Spinal cord (tissue), 10 donors: ENCODE results near the gene ORM1. TPM values are rescaled to one million over a fixed set of nuclear protein-coding genes. Genes with fewer than 3 reads are reported as not detected.
"Not testable (repeated sequence)": the region's sequence is repeated elsewhere in the genome, so short reads cannot be mapped to it uniquely, and the experiment has no call there.

ENCODE experiments used
- DNase-seq, 6 donors: peaks; one replicate each; pipeline versions ENCODE4 v3.0.0 to v3.0.0-alpha.2; 2013 to 2015; ENCODE audit warnings: low spot score in 6 of 6, low read depth in 4 of 6
- H3K27ac ChIP-seq: one replicate; pipeline ENCODE4 v1.5.1; 2013; ENCODE audit warnings: low read depth, low read length, control low read depth
- H3K27me3 ChIP-seq: one replicate; pipeline ENCODE4 v1.6.1; 2013; ENCODE audit warnings: low read length; ENCODE audit not compliant: control insufficient read depth, insufficient read depth
- H3K36me3 ChIP-seq: one replicate; pipeline ENCODE4 v1.6.1; 2013; ENCODE audit warnings: low read length; ENCODE audit not compliant: control insufficient read depth, insufficient read depth
- H3K4me1 ChIP-seq: one replicate; pipeline ENCODE4 v1.6.1; 2013; ENCODE audit warnings: low read length; ENCODE audit not compliant: control insufficient read depth, insufficient read depth
- H3K4me3 ChIP-seq: one replicate; pipeline ENCODE4 v1.5.1; 2013; ENCODE audit warnings: low read depth, low read length, control low read depth
- H3K9me3 ChIP-seq: one replicate; pipeline ENCODE4 v1.6.1; 2013; ENCODE audit warnings: low read length; ENCODE audit not compliant: control insufficient read depth, insufficient read depth
- WGBS: methylation state at CpG from one replicate; pipeline ENCODE4 v1.1.5; 2013; ENCODE audit warnings: missing lambda C conversion rate; ENCODE audit not compliant: insufficient coverage; 5-methylcytosine and 5-hydroxymethylcytosine counted together
- polyA plus RNA-seq, 2 donors: library from polyadenylated mRNA; unstranded; fragments of 120-200 nt; gene quantifications; one replicate each; pipeline ENCODE4 v1.2.1, GENCODE V29; 2013; ENCODE audit not compliant: insufficient read length in 2 of 2
- total RNA-seq, 2 donors: library from RNA; depleted of rRNA in 1 of 2; stranded (reverse); fragments of 120-200 nt in 1 of 2; fragments of >200 nt in 1 of 2; gene quantifications; one replicate each; pipeline versions ENCODE4 v1.2.3 to v1.2.4, GENCODE V29; 2013 to 2014
- donor health status: healthy.

The ORM1 gene
- total and polyA plus RNA-seq, 4 donors = 0.72 to 5.2 TPM; not detected in 2

GRCh38 chr9:114330636-114331035 lies 7.7 kb downstream of the ORM1 start:
- DNase-seq = no peak
- Histone ChIP-seq H3K27me3 (no peaks in the 10 kb centered on the region), H3K9me3 (no peaks in the 10 kb centered on the region), H3K36me3 (peaks cover 4% of the 10 kb centered on the region), H3K4me3 (no peak overlapping the region), H3K27ac (no peak overlapping the region), H3K4me1 (no peaks in the 10 kb centered on the region)
- 91% methylated on average over 5 of the region's 10 CpGs for WGBS

GRCh38 chr9:114331229-114332195 lies 8.6 kb downstream of the ORM1 start:
- H3K27ac ChIP-seq, H3K9me3 ChIP-seq, H3K4me3 ChIP-seq, H3K4me1 ChIP-seq, DNase-seq, H3K27me3 ChIP-seq: not testable (repeated sequence)
- H3K36me3 ChIP-seq = peaks cover 13% of the 10 kb centered on the region
- WGBS = 78% methylated on average over 13 of the region's 19 CpGs

- DNase-seq, H3K4me1 ChIP-seq, H3K27me3 ChIP-seq, H3K4me3 ChIP-seq, H3K27ac ChIP-seq, H3K9me3 ChIP-seq: not testable (repeated sequence)
- H3K36me3 ChIP-seq = peaks cover 23% of the 10 kb centered on the region
- WGBS = 91% methylated on average over 2 of the region's 4 CpGs
Measured at GRCh38 chr9:114332474-114333040, 9.7 kb downstream of the ORM1 start.

GRCh38 chr9:114333718-114334117 lies 10.8 kb downstream of the ORM1 start:
- no CpG with 5 or more reads among the region's 4 CpGs for WGBS
- peaks cover 33% of the 10 kb centered on the region for H3K36me3 ChIP-seq
- H3K9me3 ChIP-seq = not testable (repeated sequence)

GRCh38 chr9:114334490-114334889 lies 11.6 kb downstream of the ORM1 start:
- DNase-seq = no peak
- no peak overlapping the region for H3K27ac ChIP-seq
- no peaks in the 10 kb centered on the region for H3K4me1 ChIP-seq
- no peaks in the 10 kb centered on the region for H3K9me3 ChIP-seq
- no peaks in the 10 kb centered on the region for H3K27me3 ChIP-seq
- no peak overlapping the region for H3K4me3 ChIP-seq
- 96% methylated on average over 8 of the region's 9 CpGs for WGBS
- H3K36me3 ChIP-seq = peaks cover 39% of the 10 kb centered on the region

More at GRCh38 chr9:114333718-114334117, 10.8 kb downstream of the ORM1 start:
- H3K27ac ChIP-seq, H3K4me3 ChIP-seq, H3K4me1 ChIP-seq, DNase-seq, H3K27me3 ChIP-seq: not testable (repeated sequence)

GRCh38 chr9:114335745-114336144 lies 12.8 kb downstream of the ORM1 start:
- Histone ChIP-seq H3K9me3 (no peaks in the 10 kb centered on the region), H3K36me3 (peaks cover 51% of the 10 kb centered on the region), H3K27ac (no peak overlapping the region), H3K4me1 (no peaks in the 10 kb centered on the region), H3K4me3 (no peak overlapping the region), H3K27me3 (no peaks in the 10 kb centered on the region)
- DNase-seq = no peak
- 60% methylated on average over 1 of the region's 2 CpGs for WGBS

GRCh38 chr9:114336157-114336556 lies 13.3 kb downstream of the ORM1 start:
- peaks cover 54% of the 10 kb centered on the region for H3K36me3 ChIP-seq
- H3K9me3 ChIP-seq = no peaks in the 10 kb centered on the region
- H3K27ac ChIP-seq = no peak overlapping the region
- H3K4me1 ChIP-seq = no peaks in the 10 kb centered on the region
- no peak for DNase-seq
- no peaks in the 10 kb centered on the region for H3K27me3 ChIP-seq
- WGBS = 81% methylated on average over 8 of the region's 10 CpGs
- H3K4me3 ChIP-seq = no peak overlapping the region

- H3K4me1 ChIP-seq = no peaks in the 10 kb centered on the region
- H3K36me3 ChIP-seq = peaks cover 61% of the 10 kb centered on the region
- no peak for DNase-seq
- H3K9me3 ChIP-seq = no peaks in the 10 kb centered on the region
- H3K27me3 ChIP-seq = no peaks in the 10 kb centered on the region
- no peak overlapping the region for H3K27ac ChIP-seq
- no peak overlapping the region for H3K4me3 ChIP-seq
- 95% methylated on average over 19 of the region's 23 CpGs for WGBS
Measured at GRCh38 chr9:114336699-114337395, 13.9 kb downstream of the ORM1 start.

GRCh38 chr9:114338187-114338586 lies 15.3 kb downstream of the ORM1 start:
- DNase-seq = no peak
- no peaks in the 10 kb centered on the region for H3K27me3 ChIP-seq
- no peaks in the 10 kb centered on the region for H3K9me3 ChIP-seq
- H3K4me3 ChIP-seq = no peak overlapping the region
- H3K27ac ChIP-seq = no peak overlapping the region
- WGBS = 100% methylated on average over 1 of the region's 2 CpGs
- no peaks in the 10 kb centered on the region for H3K4me1 ChIP-seq
- peaks cover 69% of the 10 kb centered on the region for H3K36me3 ChIP-seq
